Central memory CD8-positive, alpha-beta T cell (primary cell): Measurements from ENCODE around the gene GALNT17.
"Not testable (repeated sequence)": the region's sequence is repeated elsewhere in the genome, so short reads cannot be mapped to it uniquely, and the experiment has no call there.

Experiments
- ATAC-seq: fragments of 150-1000 bp; cut with Tn5 transposase; replicated peaks from 2 replicates; pipeline ENCODE4 v1.10.0; 2022; ENCODE audit warnings: mild to moderate bottlenecking, moderate FRiP score, moderate number of reproducible peaks; ENCODE audit not compliant: poor library complexity, severe bottlenecking; ENCODE audit errors: extremely low read depth
- DNase-seq, 2 donors: peaks; one replicate each; pipeline ENCODE4 v3.0.0; 2021; ENCODE audit warnings: low spot score in 2 of 2
- H3K27ac Mint-ChIP-seq: one replicate; pipeline ENCODE4 v1.8.0; 2022; ENCODE audit warnings: low read depth, mild to moderate bottlenecking, moderate library complexity, mixed read lengths
- H3K27me3 Mint-ChIP-seq: one replicate; pipeline ENCODE4 v1.8.0; 2022; ENCODE audit warnings: mixed read lengths
- H3K36me3 Mint-ChIP-seq: one replicate; pipeline ENCODE4 v1.8.0; 2022; ENCODE audit warnings: mild to moderate bottlenecking, moderate library complexity, mixed read lengths; ENCODE audit not compliant: insufficient read depth
- H3K4me1 Mint-ChIP-seq: one replicate; pipeline ENCODE4 v1.8.0; 2022; ENCODE audit warnings: mixed read lengths
- H3K4me3 Mint-ChIP-seq: one replicate; pipeline ENCODE4 v1.8.0; 2022; ENCODE audit warnings: mild to moderate bottlenecking, moderate library complexity, mixed read lengths
- H3K9me3 Mint-ChIP-seq: one replicate; pipeline ENCODE4 v1.8.0; 2022; ENCODE audit warnings: mixed read lengths

GALNT17 gene

GRCh38 chr7:71574153-71574860 is 442.4 kb downstream of the GALNT17 start:
- Mint-ChIP-seq H3K27me3 (no peaks in the 10 kb centered on the region), H3K27ac (no peak overlapping the region), H3K36me3 (no peaks in the 10 kb centered on the region), H3K4me1 (no peaks in the 10 kb centered on the region), H3K4me3 (no peak overlapping the region), H3K9me3 (peaks cover 10% of the 10 kb centered on the region)
- DNase-seq (no peak), ATAC-seq (no peak)

GRCh38 chr7:71580027-71580426 is 448.1 kb downstream of the GALNT17 start:
- no peaks in the 10 kb centered on the region for H3K27me3 Mint-ChIP-seq
- no peak overlapping the region for H3K4me3 Mint-ChIP-seq
- H3K4me1 Mint-ChIP-seq = no peaks in the 10 kb centered on the region
- no peaks in the 10 kb centered on the region for H3K9me3 Mint-ChIP-seq
- H3K36me3 Mint-ChIP-seq = no peaks in the 10 kb centered on the region
- ATAC-seq (no peak), DNase-seq (no peak)
- H3K27ac Mint-ChIP-seq = no peak overlapping the region

GRCh38 chr7:71584256-71584655 is 452.3 kb downstream of the GALNT17 start:
- H3K4me3 Mint-ChIP-seq = no peak overlapping the region
- no peaks in the 10 kb centered on the region for H3K27me3 Mint-ChIP-seq
- no peak for DNase-seq
- no peaks in the 10 kb centered on the region for H3K4me1 Mint-ChIP-seq
- H3K27ac Mint-ChIP-seq = no peak overlapping the region
- H3K9me3 Mint-ChIP-seq = no peaks in the 10 kb centered on the region
- ATAC-seq = no peak
- no peaks in the 10 kb centered on the region for H3K36me3 Mint-ChIP-seq

- no peaks in the 10 kb centered on the region for H3K36me3 Mint-ChIP-seq
- H3K4me1 Mint-ChIP-seq = no peaks in the 10 kb centered on the region
- H3K27ac Mint-ChIP-seq = no peak overlapping the region
- H3K4me3 Mint-ChIP-seq = no peak overlapping the region
- H3K9me3 Mint-ChIP-seq = peaks cover 10% of the 10 kb centered on the region
- no peak for DNase-seq
- H3K27me3 Mint-ChIP-seq = no peaks in the 10 kb centered on the region
- no peak for ATAC-seq
Measured at GRCh38 chr7:71591876-71592275, 459.9 kb downstream of the GALNT17 start.

GRCh38 chr7:71592388-71592787 is 460.4 kb downstream of the GALNT17 start:
- DNase-seq, H3K27me3 Mint-ChIP-seq, H3K4me1 Mint-ChIP-seq, ATAC-seq, H3K27ac Mint-ChIP-seq, H3K4me3 Mint-ChIP-seq, H3K9me3 Mint-ChIP-seq, H3K36me3 Mint-ChIP-seq: not testable (repeated sequence)

GRCh38 chr7:71594736-71595135 is 462.8 kb downstream of the GALNT17 start:
- ATAC-seq (no peak), DNase-seq (no peak)
- Mint-ChIP-seq H3K36me3 (no peaks in the 10 kb centered on the region), H3K9me3 (peaks cover 17% of the 10 kb centered on the region), H3K4me3 (no peak overlapping the region), H3K4me1 (no peaks in the 10 kb centered on the region), H3K27me3 (no peaks in the 10 kb centered on the region), H3K27ac (no peak overlapping the region)

- H3K4me1 Mint-ChIP-seq = no peaks in the 10 kb centered on the region
- no peak for DNase-seq
- H3K27me3 Mint-ChIP-seq = no peaks in the 10 kb centered on the region
- H3K27ac Mint-ChIP-seq = no peak overlapping the region
- H3K9me3 Mint-ChIP-seq = peaks cover 21% of the 10 kb centered on the region
- no peaks in the 10 kb centered on the region for H3K36me3 Mint-ChIP-seq
- no peak overlapping the region for H3K4me3 Mint-ChIP-seq
- no peak for ATAC-seq
Measured at GRCh38 chr7:71595176-71595575, 463.2 kb downstream of the GALNT17 start.

GRCh38 chr7:71598553-71598952 is 466.6 kb downstream of the GALNT17 start:
- H3K4me3 Mint-ChIP-seq = no peak overlapping the region
- DNase-seq (no peak), ATAC-seq (no peak)
- no peaks in the 10 kb centered on the region for H3K4me1 Mint-ChIP-seq
- no peaks in the 10 kb centered on the region for H3K27me3 Mint-ChIP-seq
- no peak overlapping the region for H3K27ac Mint-ChIP-seq
- peaks cover 31% of the 10 kb centered on the region for H3K9me3 Mint-ChIP-seq
- H3K36me3 Mint-ChIP-seq = no peaks in the 10 kb centered on the region

- ATAC-seq = no peak
- no peaks in the 10 kb centered on the region for H3K4me1 Mint-ChIP-seq
- no peaks in the 10 kb centered on the region for H3K36me3 Mint-ChIP-seq
- H3K9me3 Mint-ChIP-seq = peaks cover 33% of the 10 kb centered on the region
- H3K4me3 Mint-ChIP-seq = no peak overlapping the region
- H3K27me3 Mint-ChIP-seq = no peaks in the 10 kb centered on the region
- H3K27ac Mint-ChIP-seq = no peak overlapping the region
- no peak for DNase-seq
Measured at GRCh38 chr7:71601851-71602250, 469.9 kb downstream of the GALNT17 start.

- no peaks in the 10 kb centered on the region for H3K27me3 Mint-ChIP-seq
- DNase-seq (no peak), ATAC-seq (no peak)
- no peak overlapping the region for H3K4me3 Mint-ChIP-seq
- no peaks in the 10 kb centered on the region for H3K36me3 Mint-ChIP-seq
- peaks cover 39% of the 10 kb centered on the region for H3K9me3 Mint-ChIP-seq
- H3K4me1 Mint-ChIP-seq = no peaks in the 10 kb centered on the region
- H3K27ac Mint-ChIP-seq = no peak overlapping the region
Measured at GRCh38 chr7:71604818-71605414, 473.0 kb downstream of the GALNT17 start.

- Mint-ChIP-seq H3K36me3 (no peaks in the 10 kb centered on the region), H3K4me1 (no peaks in the 10 kb centered on the region), H3K27ac (no peak overlapping the region), H3K27me3 (no peaks in the 10 kb centered on the region), H3K9me3 (peaks cover 25% of the 10 kb centered on the region), H3K4me3 (no peak overlapping the region)
- DNase-seq = no peak
- ATAC-seq = no peak
Measured at GRCh38 chr7:71611986-71612385, 480.0 kb downstream of the GALNT17 start.

- Mint-ChIP-seq H3K27ac (no peak overlapping the region), H3K4me3 (no peak overlapping the region), H3K27me3 (no peaks in the 10 kb centered on the region), H3K36me3 (no peaks in the 10 kb centered on the region), H3K4me1 (no peaks in the 10 kb centered on the region), H3K9me3 (peaks cover 21% of the 10 kb centered on the region)
- no peak for DNase-seq
- ATAC-seq = no peak
Measured at GRCh38 chr7:71612911-71613310, 481.0 kb downstream of the GALNT17 start.

GRCh38 chr7:71613313-71613712 is 481.4 kb downstream of the GALNT17 start:
- Mint-ChIP-seq H3K27ac (no peak overlapping the region), H3K36me3 (no peaks in the 10 kb centered on the region), H3K4me3 (no peak overlapping the region), H3K9me3 (peaks cover 17% of the 10 kb centered on the region), H3K27me3 (no peaks in the 10 kb centered on the region), H3K4me1 (no peaks in the 10 kb centered on the region)
- DNase-seq (no peak), ATAC-seq (no peak)
